HG03159 (cell line): Measurements from ENCODE around the gene NECAP2.
"Not testable (repeated sequence)": the region's sequence is repeated elsewhere in the genome, so short reads cannot be mapped to it uniquely, and the experiment has no call there.

Experiments used
- ATAC-seq: cut with Tn5 transposase; IDR thresholded peaks from one replicate; pipeline ENCODE4 v1.9.1; 2021; ENCODE audit warnings: mild to moderate bottlenecking, moderate library complexity; ENCODE audit not compliant: unreplicated experiment

NECAP2 gene

GRCh38 chr1:16492937-16493336 lies 52.4 kb downstream of the NECAP2 start:
- ATAC-seq, result not testable (repeated sequence)

- ATAC-seq, result not testable (repeated sequence)
Measured at GRCh38 chr1:16493731-16494130, 53.2 kb downstream of the NECAP2 start.

GRCh38 chr1:16497474-16497904 lies 57.0 kb downstream of the NECAP2 start:
- ATAC-seq, result not testable (repeated sequence)

GRCh38 chr1:16498047-16498446 lies 57.5 kb downstream of the NECAP2 start:
- not testable (repeated sequence) for ATAC-seq

- ATAC-seq, result peak; percentile 81
Measured at GRCh38 chr1:16498573-16499413, 58.3 kb downstream of the NECAP2 start.

GRCh38 chr1:16500466-16500865 lies 59.9 kb downstream of the NECAP2 start:
- ATAC-seq, result not testable (repeated sequence)

GRCh38 chr1:16500975-16501374 lies 60.5 kb downstream of the NECAP2 start:
- ATAC-seq, result not testable (repeated sequence)

- not testable (repeated sequence) for ATAC-seq
Measured at GRCh38 chr1:16501446-16501845, 60.9 kb downstream of the NECAP2 start.

GRCh38 chr1:16503494-16503893 lies 63.0 kb downstream of the NECAP2 start:
- no peak for ATAC-seq

- ATAC-seq, result not testable (repeated sequence)
Measured at GRCh38 chr1:16505870-16506269, 65.3 kb downstream of the NECAP2 start.

GRCh38 chr1:16506364-16507136 lies 66.0 kb downstream of the NECAP2 start:
- not testable (repeated sequence) for ATAC-seq

GRCh38 chr1:16508861-16509445 lies 68.4 kb downstream of the NECAP2 start:
- not testable (repeated sequence) for ATAC-seq
